HEK293 (cell line): ENCODE results near the gene WDR38.

Experiments
- ATF2 ChIP-seq: fragments of 450-650 bp; formaldehyde crosslinking; IDR thresholded peaks from 2 replicates; pipeline ENCODE4 v1.5.1; 2016; ENCODE audit warnings: missing biosample characterization, missing genetic modification characterization, low read depth
- CTCF ChIP-seq: fragments of 450-650 bp; formaldehyde crosslinking; IDR thresholded peaks from 2 replicates; pipeline ENCODE4 v1.5.1; 2016; ENCODE audit warnings: missing biosample characterization, missing genetic modification characterization
- HIC1 ChIP-seq: fragments of 450-650 bp; formaldehyde crosslinking; IDR thresholded peaks from 2 replicates; pipeline ENCODE4 v1.5.1; 2016; ENCODE audit warnings: missing biosample characterization, missing genetic modification characterization
- REPIN1 ChIP-seq: fragments of 450-650 bp; formaldehyde crosslinking; IDR thresholded peaks from 2 replicates; pipeline ENCODE4 v1.5.1; 2017; ENCODE audit warnings: missing biosample characterization, missing genetic modification characterization, low read depth
- SP2 ChIP-seq: fragments of 450-650 bp; formaldehyde crosslinking; IDR thresholded peaks from 2 replicates; pipeline ENCODE4 v1.5.1; 2016; ENCODE audit warnings: missing biosample characterization, missing genetic modification characterization
- ZBTB11 ChIP-seq: fragments of 450-650 bp; formaldehyde crosslinking; conservative IDR thresholded peaks from 2 replicates; pipeline ENCODE4 v1.5.1; 2016; ENCODE audit warnings: low read depth, missing biosample characterization, missing genetic modification characterization
- ZBTB48 ChIP-seq: fragments of 450-650 bp; formaldehyde crosslinking; IDR thresholded peaks from 2 replicates; pipeline ENCODE4 v1.5.1; 2016; ENCODE audit warnings: missing biosample characterization, missing genetic modification characterization
- ZFHX2 ChIP-seq: fragments of 450-650 bp; formaldehyde crosslinking; conservative IDR thresholded peaks from 2 replicates; pipeline ENCODE4 v1.5.1; 2016; ENCODE audit warnings: missing biosample characterization, missing genetic modification characterization
- ZNF121 ChIP-seq: fragments of 450-650 bp; formaldehyde crosslinking; IDR thresholded peaks from 2 replicates; pipeline ENCODE4 v1.5.1; 2016; ENCODE audit warnings: missing biosample characterization, missing genetic modification characterization
- ZNF175 ChIP-seq: fragments of 450-650 bp; formaldehyde crosslinking; IDR thresholded peaks from 2 replicates; pipeline ENCODE4 v1.5.1; 2016; ENCODE audit warnings: missing biosample characterization, missing genetic modification characterization
- ZNF19 ChIP-seq: fragments of 450-650 bp; formaldehyde crosslinking; IDR thresholded peaks from 2 replicates; pipeline ENCODE4; 2016; ENCODE audit warnings: missing biosample characterization, missing genetic modification characterization, low read depth
- ZNF302 ChIP-seq: fragments of 450-650 bp; formaldehyde crosslinking; IDR thresholded peaks from 2 replicates; pipeline ENCODE4 v1.5.1; 2016; ENCODE audit warnings: missing biosample characterization, missing genetic modification characterization, low read depth
- ZNF311 ChIP-seq: fragments of 450-650 bp; formaldehyde crosslinking; IDR thresholded peaks from 2 replicates; pipeline ENCODE4 v1.5.1; 2017; ENCODE audit warnings: missing biosample characterization, missing genetic modification characterization, borderline replicate concordance
- ZNF354C ChIP-seq: fragments of 450-650 bp; formaldehyde crosslinking; IDR thresholded peaks from 2 replicates; pipeline ENCODE4 v1.5.1; 2016; ENCODE audit warnings: missing biosample characterization, missing genetic modification characterization, low read depth, borderline replicate concordance
- ZNF501 ChIP-seq: fragments of 450-650 bp; formaldehyde crosslinking; IDR thresholded peaks from 2 replicates; pipeline ENCODE4 v1.5.1; 2016; ENCODE audit warnings: missing biosample characterization, missing genetic modification characterization
- ZNF518A ChIP-seq: fragments of 450-650 bp; formaldehyde crosslinking; conservative IDR thresholded peaks from 2 replicates; pipeline ENCODE4 v1.5.1; 2016; ENCODE audit warnings: low read depth, missing biosample characterization, missing genetic modification characterization
- ZNF544 ChIP-seq: fragments of 450-650 bp; formaldehyde crosslinking; IDR thresholded peaks from 2 replicates; pipeline ENCODE4 v1.5.0; 2017; ENCODE audit warnings: missing biosample characterization, missing genetic modification characterization
- ZNF549 ChIP-seq: fragments of 450-650 bp; IDR thresholded peaks from 2 replicates; pipeline ENCODE4 v1.5.1; 2018; ENCODE audit warnings: missing biosample characterization, missing genetic modification characterization, mild to moderate bottlenecking, inconsistent platforms, moderate library complexity
- ZNF623 ChIP-seq: fragments of 450-650 bp; formaldehyde crosslinking; IDR thresholded peaks from 2 replicates; pipeline ENCODE4 v1.5.1; 2016; ENCODE audit warnings: missing biosample characterization, missing genetic modification characterization
- ZNF629 ChIP-seq: fragments of 450-650 bp; formaldehyde crosslinking; IDR thresholded peaks from 2 replicates; pipeline ENCODE4 v1.5.1; 2017; ENCODE audit warnings: missing biosample characterization, missing genetic modification characterization
- ZNF654 ChIP-seq: fragments of 450-650 bp; formaldehyde crosslinking; IDR thresholded peaks from 2 replicates; pipeline ENCODE4 v1.5.1; 2016; ENCODE audit warnings: low read depth, missing biosample characterization, missing genetic modification characterization
- ZNF660 ChIP-seq: fragments of 450-650 bp; IDR thresholded peaks from 2 replicates; pipeline ENCODE4 v1.5.1; 2018; ENCODE audit warnings: missing biosample characterization, mild to moderate bottlenecking, missing genetic modification characterization
- ZNF701 ChIP-seq: fragments of 450-650 bp; formaldehyde crosslinking; IDR thresholded peaks from 2 replicates; pipeline ENCODE4 v1.5.1; 2016; ENCODE audit warnings: missing biosample characterization, missing genetic modification characterization
- ZNF747 ChIP-seq: fragments of 450-650 bp; formaldehyde crosslinking; IDR thresholded peaks from 2 replicates; pipeline ENCODE4 v1.5.1; 2016; ENCODE audit warnings: missing biosample characterization, missing genetic modification characterization
- ZNF785 ChIP-seq: fragments of 450-650 bp; formaldehyde crosslinking; IDR thresholded peaks from 2 replicates; pipeline ENCODE4 v1.5.1; 2016; ENCODE audit warnings: missing biosample characterization, missing genetic modification characterization

Gene WDR38

GRCh38 chr9:124855944-124856765, 2.9 kb downstream of the WDR38 start (continued):
- TF ChIP-seq ZNF629 (tag by site-specific recombination) (no peak), ZNF121 (no peak), ZNF654 (tag by site-specific recombination) (0 out of 2 replicates have a peak, but pooled peaks have one; percentile 20), HIC1 (no peak), REPIN1 (tag by site-specific recombination) (no peak), SP2 (tag by site-specific recombination) (peak; percentile 8; the same call in 1 of the 2 replicates), ZNF747 (no peak), ZNF302 (tag by site-specific recombination) (no peak), ZNF785 (tag by site-specific recombination) (peak; percentile 82; the same call in 1 of the 2 replicates), ZNF354C (tag by site-specific recombination) (no peak), ATF2 (tag by site-specific recombination) (no peak), ZNF701 (tag by site-specific recombination) (no peak), ZBTB48 (0 out of 2 replicates have a peak, but pooled peaks have one; percentile 36), ZNF175 (tag by site-specific recombination) (no peak), ZNF501 (tag by site-specific recombination) (no peak), ZNF623 (tag by site-specific recombination) (no peak), ZNF311 (tag by site-specific recombination) (no peak), ZFHX2 (peak; percentile 46), ZNF549 (tag by site-specific recombination) (no peak), ZNF518A (tag by site-specific recombination) (no peak), ZNF19 (tag by site-specific recombination) (no peak), CTCF (tag by site-specific recombination) (peak; percentile 82), ZBTB11 (tag by site-specific recombination) (no peak), ZNF544 (tag by site-specific recombination) (no peak), ZNF660 (tag by site-specific recombination) (no peak)
